Activated CD8-positive, alpha-beta T cell treated with anti-CD3 and anti-CD28 coated beads, Interleukin-2, amount 10 ng/mL, durations not matched to agents 7 days and 5 days (primary cell): ENCODE data around the gene TBCK. TPM values are rescaled to one million over a fixed set of nuclear protein-coding genes. Genes with fewer than 3 reads are reported as not detected.

Experiments used
- ATAC-seq: fragments of 150-1000 bp; cut with Tn5 transposase; one replicate; pipeline ENCODE4 v1.10.0; 2021; ENCODE audit warnings: moderate library complexity
- CTCF ChIA-PET: fragments of 350-600 bp; sonication (Branson Sonifier 250); formaldehyde crosslinking; loops from one replicate; lab custom pipeline; 2021; ENCODE audit warnings: antibody characterized with exemption; lab: Charles Lee
- POLR2A ChIA-PET: fragments of 350-600 bp; sonication (Branson Sonifier 250); formaldehyde crosslinking; loops from one replicate; lab custom pipeline; 2021; ENCODE audit warnings: antibody characterized with exemption; lab: Charles Lee
- DNase-seq: peaks from one replicate; pipeline ENCODE4 v3.0.0-alpha.2; 2020
- H3K27ac Mint-ChIP-seq: one replicate; pipeline ENCODE4 v1.8.0; 2021; ENCODE audit warnings: mild to moderate bottlenecking, mixed read lengths
- H3K27me3 Mint-ChIP-seq: one replicate; pipeline ENCODE4 v1.8.0; 2021; ENCODE audit warnings: low read depth, mixed read lengths
- H3K36me3 Mint-ChIP-seq: one replicate; pipeline ENCODE4 v1.8.0; 2021; ENCODE audit warnings: low read depth, mixed read lengths
- H3K4me1 Mint-ChIP-seq: one replicate; pipeline ENCODE4 v1.8.0; 2021; ENCODE audit warnings: low read depth, mixed read lengths
- H3K4me3 Mint-ChIP-seq: one replicate; pipeline ENCODE4 v1.8.0; 2021; ENCODE audit warnings: mild to moderate bottlenecking, mixed read lengths
- H3K9me3 Mint-ChIP-seq: one replicate; pipeline ENCODE4 v1.8.0; 2022; ENCODE audit warnings: mixed read lengths; ENCODE audit not compliant: insufficient read depth
- total RNA-seq, 2 experiments: library from RNA; stranded (reverse); gene quantifications; one replicate each; pipeline ENCODE4 v1.2.3, GENCODE V29; 2021

TBCK gene
- total RNA-seq, 2 experiments from 2014 or later, result 33.7 to 36.8 TPM

DNA sequence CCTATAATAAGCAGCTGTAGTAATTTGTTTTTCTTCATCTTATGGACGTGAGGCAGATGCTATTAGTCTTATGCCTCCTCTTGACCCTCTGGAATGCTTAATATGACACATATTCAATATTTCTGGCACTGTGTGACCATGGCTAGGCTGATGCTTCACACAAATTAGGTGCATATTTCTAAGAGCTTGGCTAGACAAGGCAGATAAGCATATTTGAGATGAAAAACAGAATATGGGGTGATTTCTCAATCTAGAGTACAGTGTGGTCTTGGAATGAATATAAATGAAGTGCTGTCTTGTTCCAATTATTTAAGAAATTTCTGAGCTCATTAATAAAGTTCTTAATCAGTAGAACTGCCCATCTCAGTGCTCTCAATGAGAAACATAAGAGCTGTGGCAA lies 264.5 kb downstream of the TBCK start:
- ATAC-seq (no peak), DNase-seq (no peak)
- Mint-ChIP-seq H3K4me3 (no peak overlapping the region), H3K4me1 (no peaks in the 10 kb centered on the region), H3K27ac (no peak overlapping the region), H3K36me3 (no peaks in the 10 kb centered on the region), H3K27me3 (no peaks in the 10 kb centered on the region), H3K9me3 (no peaks in the 10 kb centered on the region)
- ChIA-PET CTCF (no interaction called here), POLR2A (interaction anchor here (0.8 kb wide), 1 partner anchor 1025 kb away, joined by 3 read pairs; no protein-coding TSS in a partner anchor)

DNA sequence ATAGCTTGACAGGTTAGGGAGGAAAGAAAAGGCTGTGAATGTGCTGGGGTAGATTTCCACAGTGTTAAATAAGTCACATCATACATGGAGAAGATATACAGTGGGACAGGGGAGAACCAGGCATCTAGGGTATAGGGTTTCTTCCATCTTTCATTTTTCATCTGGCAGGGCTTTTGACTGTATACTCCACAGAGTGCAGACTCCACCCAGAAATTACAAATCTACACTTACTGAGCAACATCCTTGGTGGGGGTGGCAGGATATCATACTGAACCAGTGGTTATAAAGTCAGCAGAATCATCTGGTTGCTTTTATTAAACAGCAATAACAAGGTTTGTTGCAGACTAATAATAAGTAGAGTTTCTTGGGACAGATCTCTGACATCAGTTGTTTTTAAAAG lies 266.5 kb downstream of the TBCK start:
- no peak overlapping the region for H3K4me3 Mint-ChIP-seq
- no peak overlapping the region for H3K27ac Mint-ChIP-seq
- no peaks in the 10 kb centered on the region for H3K4me1 Mint-ChIP-seq
- H3K9me3 Mint-ChIP-seq, result no peaks in the 10 kb centered on the region
- no peaks in the 10 kb centered on the region for H3K27me3 Mint-ChIP-seq
- POLR2A ChIA-PET, result no interaction called here
- H3K36me3 Mint-ChIP-seq, result peaks cover 4% of the 10 kb centered on the region
- ATAC-seq, result no peak
- no peak for DNase-seq
- CTCF ChIA-PET, result no interaction called here

- CTCF ChIA-PET, result no interaction called here
- no peaks in the 10 kb centered on the region for H3K9me3 Mint-ChIP-seq
Measured at GRCh38 chr4:106048250-106048971, 267.6 kb downstream of the TBCK start.

GRCh38 chr4:106046083-106046482 lies 269.9 kb downstream of the TBCK start:
- H3K9me3 Mint-ChIP-seq, result no peaks in the 10 kb centered on the region
- peaks cover 4% of the 10 kb centered on the region for H3K36me3 Mint-ChIP-seq
- no peak overlapping the region for H3K4me3 Mint-ChIP-seq
- DNase-seq (no peak), ATAC-seq (no peak)
- POLR2A ChIA-PET, result no interaction called here
- no peaks in the 10 kb centered on the region for H3K4me1 Mint-ChIP-seq
- no peaks in the 10 kb centered on the region for H3K27me3 Mint-ChIP-seq
- CTCF ChIA-PET, result no interaction called here
- no peak overlapping the region for H3K27ac Mint-ChIP-seq

More at GRCh38 chr4:106048250-106048971, 267.6 kb downstream of the TBCK start:
- POLR2A ChIA-PET, result no interaction called here
- Mint-ChIP-seq H3K4me1 (no peaks in the 10 kb centered on the region), H3K27ac (no peak overlapping the region), H3K27me3 (no peaks in the 10 kb centered on the region), H3K36me3 (peaks cover 4% of the 10 kb centered on the region), H3K4me3 (no peak overlapping the region)
- no peak for ATAC-seq
- DNase-seq, result no peak

GRCh38 chr4:106041294-106042002 lies 274.6 kb downstream of the TBCK start:
- CTCF ChIA-PET, result interaction anchor here (0.9 kb wide), 1 partner anchor 9 kb away, joined by 3 read pairs; no protein-coding TSS in a partner anchor
- H3K9me3 Mint-ChIP-seq, result no peaks in the 10 kb centered on the region

DNA sequence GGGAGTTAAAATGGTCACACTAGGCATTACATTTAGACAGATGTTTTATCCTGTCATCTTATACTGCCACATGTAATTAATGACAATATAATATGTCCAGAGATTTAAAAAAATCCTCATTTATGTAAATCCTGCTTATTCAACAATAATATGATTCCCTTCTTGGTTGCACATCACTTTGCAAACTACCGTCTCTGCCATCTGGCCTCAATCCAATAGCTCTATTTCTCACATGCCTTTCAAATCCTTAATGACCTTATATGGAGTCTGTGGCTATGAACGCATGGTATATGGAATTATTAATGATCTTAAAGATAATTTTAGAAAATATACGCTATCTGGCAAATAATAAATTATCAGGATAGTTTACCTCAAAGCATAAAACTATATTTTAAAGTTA lies 276.2 kb downstream of the TBCK start:
- DNase-seq (no peak), ATAC-seq (no peak)
- no peaks in the 10 kb centered on the region for H3K4me1 Mint-ChIP-seq
- CTCF ChIA-PET, result no interaction called here
- no peaks in the 10 kb centered on the region for H3K36me3 Mint-ChIP-seq
- no peaks in the 10 kb centered on the region for H3K9me3 Mint-ChIP-seq
- no peak overlapping the region for H3K27ac Mint-ChIP-seq
- no peaks in the 10 kb centered on the region for H3K27me3 Mint-ChIP-seq
- H3K4me3 Mint-ChIP-seq, result no peak overlapping the region
- POLR2A ChIA-PET, result no interaction called here

More at GRCh38 chr4:106041294-106042002, 274.6 kb downstream of the TBCK start:
- H3K4me3 Mint-ChIP-seq, result no peak overlapping the region
- H3K36me3 Mint-ChIP-seq, result peaks cover 4% of the 10 kb centered on the region
- ATAC-seq, result no peak
- no peaks in the 10 kb centered on the region for H3K27me3 Mint-ChIP-seq
- H3K4me1 Mint-ChIP-seq, result no peaks in the 10 kb centered on the region
- POLR2A ChIA-PET, result no interaction called here
- DNase-seq, result no peak
- H3K27ac Mint-ChIP-seq, result no peak overlapping the region

- no peak for ATAC-seq
- no peak for DNase-seq
- no peak overlapping the region for H3K4me3 Mint-ChIP-seq
- H3K4me1 Mint-ChIP-seq, result no peaks in the 10 kb centered on the region
- ChIA-PET CTCF (no interaction called here), POLR2A (no interaction called here)
- no peaks in the 10 kb centered on the region for H3K36me3 Mint-ChIP-seq
- H3K27me3 Mint-ChIP-seq, result no peaks in the 10 kb centered on the region
- H3K9me3 Mint-ChIP-seq, result no peaks in the 10 kb centered on the region
- no peak overlapping the region for H3K27ac Mint-ChIP-seq
Measured at GRCh38 chr4:106038908-106039307, 277.1 kb downstream of the TBCK start.

- CTCF ChIA-PET, result no interaction called here
- POLR2A ChIA-PET, result no interaction called here
- DNase-seq, result no peak
Measured at GRCh38 chr4:106038012-106038411, 278.0 kb downstream of the TBCK start.

DNA sequence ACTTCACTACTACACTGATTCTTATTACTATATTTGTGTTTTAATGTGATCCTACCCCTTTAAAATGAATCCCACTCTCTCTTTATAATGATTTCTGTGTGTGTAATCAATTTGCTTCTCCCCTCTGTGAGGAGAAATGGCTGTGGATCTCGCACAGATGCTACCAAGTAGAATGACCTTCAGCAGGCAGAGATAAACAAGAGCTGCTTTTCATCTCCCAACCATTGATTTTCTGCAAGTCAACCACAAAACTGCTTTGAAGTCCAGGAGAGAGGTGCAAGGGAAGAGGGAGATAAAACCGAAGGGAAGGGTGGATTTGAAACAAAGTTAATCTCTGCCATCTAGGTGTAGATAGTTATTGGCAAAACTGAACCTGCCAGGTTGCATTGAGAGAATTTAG lies 279.2 kb downstream of the TBCK start:
- Mint-ChIP-seq H3K27me3 (no peaks in the 10 kb centered on the region), H3K36me3 (no peaks in the 10 kb centered on the region), H3K9me3 (no peaks in the 10 kb centered on the region), H3K4me1 (no peaks in the 10 kb centered on the region), H3K4me3 (no peak overlapping the region), H3K27ac (no peak overlapping the region)
- ATAC-seq, result no peak
- ChIA-PET POLR2A (no interaction called here), CTCF (no interaction called here)
- DNase-seq, result no peak

More at GRCh38 chr4:106038012-106038411, 278.0 kb downstream of the TBCK start:
- Mint-ChIP-seq H3K27ac (no peak overlapping the region), H3K9me3 (no peaks in the 10 kb centered on the region), H3K4me1 (no peaks in the 10 kb centered on the region), H3K36me3 (no peaks in the 10 kb centered on the region), H3K27me3 (no peaks in the 10 kb centered on the region), H3K4me3 (no peak overlapping the region)
- ATAC-seq, result no peak

GRCh38 chr4:106036334-106036733 lies 279.7 kb downstream of the TBCK start:
- Mint-ChIP-seq H3K27me3 (no peaks in the 10 kb centered on the region), H3K9me3 (peaks cover 3% of the 10 kb centered on the region), H3K4me3 (no peak overlapping the region), H3K36me3 (no peaks in the 10 kb centered on the region), H3K27ac (no peak overlapping the region), H3K4me1 (no peaks in the 10 kb centered on the region)
- DNase-seq (no peak), ATAC-seq (no peak)
- CTCF ChIA-PET, result no interaction called here
- POLR2A ChIA-PET, result no interaction called here

GRCh38 chr4:106035204-106035603 lies 280.8 kb downstream of the TBCK start:
- CTCF ChIA-PET, result no interaction called here
- Mint-ChIP-seq H3K27me3 (no peaks in the 10 kb centered on the region), H3K36me3 (no peaks in the 10 kb centered on the region), H3K4me1 (no peaks in the 10 kb centered on the region), H3K4me3 (no peak overlapping the region), H3K27ac (no peak overlapping the region), H3K9me3 (peaks cover 4% of the 10 kb centered on the region)
- POLR2A ChIA-PET, result no interaction called here
- no peak for ATAC-seq
- DNase-seq, result no peak

DNA sequence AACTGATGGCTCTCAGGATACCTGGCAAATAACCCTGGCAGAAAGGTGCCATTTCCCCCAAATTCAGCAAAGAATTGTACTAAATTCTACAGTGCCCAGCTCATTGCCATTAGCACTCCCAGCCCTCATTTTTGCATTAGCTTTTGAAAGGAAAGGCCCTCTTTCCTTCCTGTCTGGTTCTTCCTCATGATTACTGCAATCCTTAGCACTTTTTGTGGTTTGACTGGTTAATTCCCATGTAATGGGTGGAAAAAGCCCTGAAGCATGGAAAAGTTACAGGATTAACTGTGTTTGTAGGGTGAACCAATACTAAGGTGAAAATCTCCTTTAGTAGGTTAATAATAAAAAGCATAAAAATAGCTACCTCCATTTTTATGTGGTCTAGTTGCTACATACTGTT lies 281.3 kb downstream of the TBCK start:
- DNase-seq, result no peak
- Mint-ChIP-seq H3K4me3 (no peak overlapping the region), H3K27me3 (no peaks in the 10 kb centered on the region), H3K27ac (no peak overlapping the region), H3K9me3 (peaks cover 4% of the 10 kb centered on the region), H3K36me3 (no peaks in the 10 kb centered on the region), H3K4me1 (no peaks in the 10 kb centered on the region)
- ChIA-PET CTCF (no interaction called here), POLR2A (no interaction called here)
- no peak for ATAC-seq
